GM21786 (cell line): ENCODE results near the gene GFI1B.
"Not testable (repeated sequence)": the region's sequence is repeated elsewhere in the genome, so short reads cannot be mapped to it uniquely, and the experiment has no call there.

Source experiments
- ATAC-seq: cut with Tn5 transposase; IDR thresholded peaks from one replicate; pipeline ENCODE4 v1.9.1; 2021; ENCODE audit not compliant: unreplicated experiment

GFI1B gene

DNA sequence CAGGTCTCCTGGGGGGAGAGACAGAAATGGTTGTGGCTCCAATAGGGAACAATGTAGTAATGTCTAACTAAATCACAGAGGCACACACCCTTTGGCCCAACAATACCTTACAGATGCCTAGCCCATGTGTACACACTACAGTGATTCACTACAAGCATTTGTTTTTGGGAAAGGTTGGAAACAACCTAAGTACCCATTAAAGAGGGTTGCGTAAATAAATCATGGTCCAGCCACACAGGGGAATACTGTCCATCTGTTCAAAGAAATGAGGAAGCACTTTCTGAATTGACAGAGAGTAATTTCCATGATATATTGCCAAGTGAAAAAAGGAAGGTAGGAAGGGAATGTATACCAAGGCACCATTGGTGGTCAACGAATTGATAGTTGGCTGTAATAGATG, 30.3 kb downstream of the GFI1B start:
- no peak for ATAC-seq

DNA sequence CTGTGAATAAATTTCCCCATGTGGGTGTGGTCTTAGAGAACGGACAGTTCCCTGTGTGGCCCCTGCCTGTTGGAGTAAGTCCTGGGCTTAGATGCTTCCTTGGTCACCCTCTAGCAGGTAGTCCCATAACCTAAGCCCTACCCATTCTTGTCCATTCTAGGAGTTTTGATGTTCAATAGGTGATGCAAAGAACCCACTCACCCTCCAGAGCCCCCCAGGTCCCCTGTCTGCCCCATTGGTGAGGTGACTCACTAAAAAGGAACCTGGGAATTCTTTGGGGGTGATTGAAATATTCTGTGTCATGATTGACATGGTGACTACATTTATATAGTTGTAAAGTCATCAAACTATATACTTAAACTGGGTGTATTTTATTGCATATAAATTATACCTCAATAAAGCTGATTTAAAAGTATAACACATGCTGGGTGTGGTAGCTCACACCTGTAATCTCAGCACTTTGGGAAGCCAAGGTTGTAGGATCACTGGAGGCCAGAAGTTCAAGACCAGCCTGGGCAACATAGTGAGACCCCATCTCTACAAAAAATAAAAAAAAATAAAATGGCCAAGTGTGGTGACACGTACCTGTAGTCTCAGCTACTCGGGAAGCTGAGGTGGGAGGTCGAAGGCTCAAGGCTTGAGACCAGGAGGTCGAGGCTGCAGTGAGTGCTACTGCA, 31.6 kb downstream of the GFI1B start:
- ATAC-seq, result no peak

DNA sequence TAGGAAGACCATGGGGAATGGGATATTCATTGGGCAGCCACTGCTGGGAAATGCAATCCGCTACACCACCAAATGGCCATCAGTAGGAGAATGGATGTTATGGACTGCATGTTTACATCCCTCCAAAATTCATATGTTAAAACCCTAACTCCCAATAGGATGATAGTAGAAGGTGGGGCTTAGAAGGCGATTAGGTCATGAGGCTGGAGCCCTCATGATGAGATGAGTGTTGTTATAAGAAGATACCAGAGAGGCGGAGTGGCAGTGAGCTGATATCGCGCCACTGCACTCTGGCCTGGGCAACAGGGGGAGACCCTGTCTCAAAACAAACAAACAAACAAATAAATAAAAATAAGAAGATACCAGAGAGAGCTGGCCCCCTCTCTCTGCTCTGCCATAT, 36.2 kb downstream of the GFI1B start:
- ATAC-seq, result no peak

DNA sequence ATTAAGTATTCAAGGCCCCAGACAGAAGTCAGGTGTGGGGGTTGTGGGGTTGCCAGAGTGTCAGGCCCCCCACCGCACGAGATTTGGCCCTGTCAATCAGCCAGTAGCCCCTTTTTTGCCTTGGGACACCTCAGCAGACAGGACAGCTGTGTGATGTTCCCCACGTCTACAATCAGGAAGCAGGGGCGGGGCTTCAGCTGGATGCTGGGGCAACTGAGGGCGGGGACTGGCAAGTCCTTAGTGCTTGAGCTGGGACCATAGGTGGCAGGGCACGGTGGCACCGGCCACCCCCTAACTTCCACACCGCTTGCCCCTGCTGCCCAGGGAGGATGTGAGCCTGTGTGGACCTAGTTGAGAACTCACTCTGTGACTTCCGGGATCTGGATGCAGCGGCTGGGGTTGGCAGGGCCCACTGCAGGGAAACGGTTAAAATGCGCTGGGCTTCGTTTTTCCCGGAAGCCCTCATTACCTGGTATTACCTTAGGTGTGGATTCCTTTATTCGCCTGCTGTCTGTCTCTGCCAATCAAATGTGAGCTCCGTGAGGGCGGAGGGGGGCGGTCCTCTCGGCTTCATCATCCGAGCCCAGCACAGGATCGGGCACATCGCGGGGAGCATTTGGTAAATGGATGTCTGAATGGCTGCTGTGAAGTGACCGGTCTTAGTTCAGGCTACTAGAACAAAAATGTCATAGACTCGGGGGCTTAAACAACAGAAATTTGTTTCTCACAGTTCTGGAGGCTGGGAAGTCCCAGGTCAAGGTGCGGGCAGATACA, 44.8 kb downstream of the GFI1B start:
- ATAC-seq, result no peak

DNA sequence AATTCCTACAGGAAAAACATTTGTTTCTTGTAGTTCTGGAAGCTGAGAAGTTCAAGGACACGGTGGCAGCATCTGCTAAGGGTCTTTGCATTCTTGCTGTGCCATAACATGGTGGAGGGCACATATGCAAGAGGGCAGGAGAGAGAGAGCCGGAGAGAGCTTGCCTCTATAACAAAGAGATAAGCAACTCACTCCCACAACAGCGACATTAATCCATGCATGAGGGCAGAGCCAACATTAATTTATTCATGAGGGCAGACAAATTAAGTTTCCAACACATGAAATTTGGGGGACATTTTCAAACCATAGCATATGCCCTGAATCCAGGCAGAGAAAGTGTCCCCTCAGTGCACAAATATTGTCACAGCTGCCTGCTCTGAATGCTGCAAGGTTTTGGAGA, 47.9 kb downstream of the GFI1B start:
- no peak for ATAC-seq

DNA sequence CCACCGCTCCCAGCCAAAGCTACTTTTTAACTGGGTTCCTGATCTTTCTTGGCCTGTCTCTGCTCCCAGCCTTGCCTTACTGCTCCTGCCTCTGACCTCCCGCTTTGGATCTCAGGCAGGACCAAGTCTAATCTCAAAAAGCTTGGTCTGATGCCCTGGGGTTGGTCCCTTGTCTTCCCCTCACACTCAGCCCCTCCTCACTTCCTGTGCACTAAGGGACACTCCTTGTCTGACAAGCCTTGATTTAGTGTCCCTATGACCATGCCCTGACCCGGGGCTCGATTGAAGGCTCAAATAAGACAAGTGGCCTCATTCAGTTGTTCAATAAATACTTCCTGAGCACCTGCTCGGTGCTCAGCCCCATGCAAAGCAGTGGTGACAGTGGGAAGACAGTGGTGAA, 48.6 kb downstream of the GFI1B start:
- ATAC-seq, result no peak

DNA sequence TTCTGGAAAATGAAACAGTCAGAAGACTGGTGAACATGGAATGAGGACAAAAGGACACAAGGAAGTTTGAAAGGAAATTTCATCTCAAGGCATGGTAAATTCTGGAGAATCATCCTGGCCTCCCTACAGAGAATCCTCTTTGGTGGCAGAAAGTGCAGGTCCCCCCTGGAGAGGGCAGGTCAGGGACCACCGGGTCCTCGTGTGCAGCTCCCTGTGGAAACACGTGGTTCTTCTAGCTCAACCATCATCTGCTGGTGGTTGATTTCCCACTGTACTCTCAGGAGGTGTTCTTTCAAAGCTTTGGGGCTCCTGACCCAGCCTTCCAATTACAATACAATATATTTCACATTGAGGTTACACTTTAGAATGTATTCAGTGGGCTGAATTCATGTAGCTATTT, 49.7 kb downstream of the GFI1B start:
- ATAC-seq, result no peak

DNA sequence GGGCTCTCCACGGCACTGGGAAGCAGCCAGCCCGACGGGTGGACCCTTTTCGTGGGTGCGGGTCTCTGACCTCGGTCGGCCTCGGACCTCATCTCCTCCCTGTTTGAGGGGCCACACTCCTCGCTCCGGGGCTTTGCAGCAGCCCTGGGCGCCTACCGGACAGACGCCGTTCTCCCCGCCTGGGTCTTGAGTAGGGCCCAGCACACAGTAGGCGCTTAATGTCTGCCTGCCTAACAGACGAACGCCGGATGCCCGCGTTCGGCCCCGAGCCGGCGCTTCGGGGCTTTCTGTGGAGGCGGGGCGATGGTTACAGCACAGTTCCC, 51.5 kb downstream of the GFI1B start:
- peak; percentile 5 for ATAC-seq

DNA sequence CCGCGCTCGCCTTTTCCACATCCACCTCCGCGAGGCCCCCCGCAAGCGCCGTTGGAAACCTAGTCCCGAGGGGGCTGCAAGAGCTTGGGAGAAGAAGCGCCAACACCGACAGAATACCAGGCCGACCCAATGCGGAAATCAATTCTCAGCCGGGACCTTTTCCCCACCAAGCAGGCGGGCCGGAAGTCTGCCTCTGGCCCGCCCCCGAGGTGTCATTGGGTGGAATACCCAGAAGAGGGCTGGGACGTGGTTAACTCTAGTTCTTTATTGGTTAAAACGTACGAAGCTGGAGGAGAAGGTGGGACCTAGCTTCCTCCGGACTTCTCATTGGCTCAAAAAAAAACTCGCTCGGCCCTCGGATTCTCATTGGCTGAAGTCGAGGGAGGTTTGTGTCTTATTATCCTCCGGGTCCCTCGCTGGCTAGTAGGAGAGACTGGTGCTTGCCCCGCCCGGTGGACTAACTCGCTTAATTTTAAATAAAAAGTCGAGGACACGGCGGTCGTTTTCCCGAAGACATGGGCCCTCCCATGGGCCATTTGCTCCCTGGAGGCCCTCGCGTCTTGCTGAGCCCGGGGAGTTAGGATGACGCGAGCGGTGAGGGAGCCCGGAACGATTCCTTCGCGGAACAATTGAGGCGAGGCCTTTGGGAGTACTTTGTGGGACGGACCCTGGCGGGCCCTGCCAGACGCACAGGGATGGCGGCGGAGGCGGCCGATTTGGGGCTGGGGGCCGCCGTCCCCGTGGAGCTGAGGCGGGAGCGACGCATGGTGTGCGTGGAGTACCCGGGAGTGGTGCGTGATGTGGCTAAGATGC, 52.0 kb downstream of the GFI1B start, which contains the start of gene GTF3C5:
TSS of gene GTF3C5 (plus strand) at position 681 of the 813 bp plus-strand sequence. CDS start at position 696, 15 bp downstream.
- ATAC-seq, result peak; percentile 96

DNA sequence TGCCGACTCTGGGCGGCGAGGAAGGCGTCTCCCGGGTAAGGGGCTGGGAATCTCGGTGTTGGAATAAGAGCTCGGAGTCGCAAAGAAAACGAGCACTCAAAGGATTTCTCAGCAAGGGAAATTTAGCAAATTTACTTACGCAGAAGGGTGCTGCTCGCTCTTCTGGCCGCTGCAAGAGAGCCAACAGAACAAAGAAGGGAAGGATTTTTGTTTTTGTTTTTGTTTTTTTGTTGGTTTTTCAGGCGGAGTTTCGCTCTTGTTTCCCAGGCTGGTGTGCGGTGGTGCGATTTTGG, 52.6 kb downstream of the GFI1B start:
- ATAC-seq, result no peak

DNA sequence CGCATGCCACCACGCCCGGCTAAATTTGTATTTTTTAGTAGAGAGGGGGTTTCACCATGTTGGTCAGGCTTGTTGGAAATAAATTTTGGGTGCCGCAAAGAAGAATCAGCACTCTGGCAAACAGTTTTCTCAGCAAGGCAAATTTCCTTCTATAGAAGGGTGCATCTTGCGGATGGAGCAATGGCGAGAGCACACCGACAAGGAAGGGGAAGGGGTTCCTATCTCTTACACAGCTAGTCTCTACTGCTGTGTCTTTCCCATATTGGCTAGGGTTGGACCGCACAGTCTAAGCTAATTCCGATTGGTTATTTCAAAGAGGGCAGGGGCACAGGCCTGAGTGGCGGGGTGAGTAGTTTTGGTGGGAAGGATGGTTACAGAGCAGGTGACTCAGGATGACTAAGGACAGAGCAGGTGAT, 53.0 kb downstream of the GFI1B start:
- ATAC-seq, result no peak

DNA sequence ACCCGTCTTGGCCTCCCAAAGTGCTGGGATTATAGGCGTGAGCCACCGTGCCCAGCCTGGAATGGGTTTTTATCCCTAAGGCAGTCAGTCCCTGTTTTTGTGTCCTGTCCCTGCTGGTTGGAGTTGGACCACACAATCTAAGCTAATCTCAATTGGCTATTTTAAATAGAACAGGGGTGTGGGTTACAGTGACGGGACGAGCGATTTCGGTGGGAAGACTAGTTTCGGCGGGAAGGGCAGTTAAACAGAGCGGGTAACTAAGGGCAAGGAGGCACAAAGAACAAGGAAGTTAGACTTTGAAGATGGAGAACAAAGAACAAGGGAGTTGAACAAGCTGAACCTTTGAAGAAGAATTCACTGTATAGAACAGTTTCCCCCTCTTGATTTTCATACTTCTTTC, 53.7 kb downstream of the GFI1B start:
- no peak for ATAC-seq

DNA sequence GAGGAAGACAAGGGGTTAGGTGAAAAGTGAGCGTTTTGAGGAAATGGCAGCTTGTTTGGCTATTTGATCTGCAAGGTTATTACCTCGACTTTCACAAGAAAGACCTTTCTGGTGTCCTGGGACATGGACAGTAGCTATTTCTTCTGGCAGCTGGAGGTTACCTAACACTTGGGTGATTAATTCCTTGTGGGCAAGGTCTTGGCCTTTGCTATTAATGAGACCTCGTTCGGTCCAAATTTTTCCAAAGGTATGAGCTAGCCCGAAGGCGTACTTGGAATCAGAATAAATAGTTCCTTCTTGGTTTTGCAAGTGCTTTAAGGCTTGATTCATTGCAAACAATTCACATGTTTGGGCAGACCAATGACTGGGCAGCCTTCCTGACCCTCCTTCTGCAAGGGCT, 57.2 kb downstream of the GFI1B start:
- ATAC-seq, result no peak

DNA sequence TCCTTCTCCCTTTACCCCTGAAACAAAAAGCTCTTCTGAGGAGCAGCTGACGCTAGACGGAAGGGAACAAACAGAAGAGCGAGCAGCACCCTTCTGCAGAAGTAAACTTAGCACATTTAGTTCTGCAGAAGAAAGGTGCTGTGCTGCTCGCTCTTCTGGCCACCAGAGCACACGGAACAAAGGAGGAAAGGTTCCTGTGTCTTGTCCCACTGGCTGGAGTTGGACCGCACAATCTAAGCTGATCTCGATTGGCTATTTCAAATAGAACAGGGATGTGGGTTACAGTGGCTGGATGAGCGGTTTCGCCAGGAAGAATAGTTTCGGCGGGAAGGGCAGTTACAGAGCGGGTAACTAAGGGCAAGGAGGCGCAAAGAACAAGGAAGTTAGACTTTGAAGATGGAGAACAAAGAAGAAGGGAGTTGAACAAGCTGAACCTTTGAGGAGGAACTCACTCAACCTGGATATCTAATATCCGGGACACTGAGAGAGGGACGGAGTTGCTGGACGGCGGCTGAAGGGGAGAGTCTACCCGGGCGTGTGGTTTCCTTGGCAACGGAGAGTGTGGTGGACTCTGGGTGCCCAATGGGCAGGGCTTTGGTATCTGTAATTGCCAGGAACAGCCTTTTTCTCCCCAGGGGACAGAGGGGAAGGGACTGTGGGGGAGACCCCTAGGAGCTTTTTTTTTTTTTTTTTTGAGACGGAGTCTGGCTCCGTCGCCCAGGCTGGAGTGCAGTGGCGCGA, 59.5 kb downstream of the GFI1B start:
- ATAC-seq, result no peak

DNA sequence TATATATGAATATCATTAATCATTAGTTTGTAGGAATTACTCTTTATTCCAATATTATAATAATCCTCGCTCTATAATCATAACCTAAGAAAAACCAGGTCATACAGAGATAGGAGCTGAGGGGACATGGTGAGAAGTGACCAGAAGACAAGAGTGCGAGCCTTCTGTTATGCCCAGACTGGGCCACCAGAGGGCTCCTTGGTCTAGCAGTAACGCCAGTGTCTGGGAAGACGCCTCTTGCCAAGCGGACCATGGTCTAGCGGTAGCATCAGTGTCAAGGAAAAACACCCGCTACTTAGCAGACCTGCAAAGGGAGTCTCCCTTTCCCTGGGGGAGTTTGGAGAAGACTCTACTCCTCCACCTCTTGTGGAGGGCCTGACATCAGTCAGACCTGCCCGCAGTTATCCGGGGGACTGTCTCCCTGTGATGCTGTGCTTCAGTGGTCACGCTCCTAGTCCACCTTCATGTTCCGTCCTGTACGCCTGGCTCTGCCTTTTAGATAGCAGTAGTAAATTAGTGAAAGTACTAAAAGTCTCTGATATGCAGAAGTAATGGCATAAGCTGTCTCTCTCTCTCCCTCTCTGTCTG, 62.5 kb downstream of the GFI1B start:
- not testable (repeated sequence) for ATAC-seq
